K562 (cell line): ENCODE measurements around the gene CBFA2T2. TPM values are rescaled to one million over a fixed set of nuclear protein-coding genes. Genes with fewer than 3 reads are reported as not detected.

Source experiments
- ASH1L ChIP-seq: fragments of 450-650 bp; IDR thresholded peaks from 2 replicates; pipeline ENCODE4 v1.6.1; 2018; ENCODE audit warnings: borderline replicate concordance, mild to moderate bottlenecking, low read depth; ENCODE audit not compliant: partially characterized antibody
- CBFB ChIP-seq: sonication (generic); formaldehyde crosslinking; IDR thresholded peaks from 2 replicates; pipeline ENCODE4 v1.4.0; 2020; ENCODE audit warnings: mild to moderate bottlenecking, missing genetic modification reagents
- CHCHD3 ChIP-seq: fragments of 250-450 bp; sonication (Bioruptor Pico); IDR thresholded peaks from 2 replicates; pipeline ENCODE4 v2.1.2; 2022; ENCODE audit warnings: mild to moderate bottlenecking
- DACH1 ChIP-seq: fragments of 450-650 bp; IDR thresholded peaks from 2 replicates; pipeline ENCODE4 v1.6.1; 2018; ENCODE audit not compliant: partially characterized antibody
- EHMT2 ChIP-seq: fragments of 450-650 bp; IDR thresholded peaks from 2 replicates; pipeline ENCODE4 v1.6.1; 2018; ENCODE audit warnings: antibody characterized with exemption
- EP400 ChIP-seq: fragments of 450-650 bp; IDR thresholded peaks from 2 replicates; pipeline ENCODE4 v1.6.1; 2017; ENCODE audit warnings: antibody characterized with exemption, mild to moderate bottlenecking, moderate library complexity
- EWSR1 ChIP-seq: fragments of 450-650 bp; IDR thresholded peaks from 2 replicates; pipeline ENCODE4 v1.6.1; 2018; ENCODE audit warnings: borderline replicate concordance, mild to moderate bottlenecking, low read depth, moderate library complexity; ENCODE audit not compliant: partially characterized antibody
- FOXK2 ChIP-seq, 2 experiments: fragments of 450-650 bp; IDR thresholded peaks in 1 of 2; conservative IDR thresholded peaks in 1 of 2; 2 replicates each; pipeline ENCODE4 v1.6.1; 2016; ENCODE audit warnings: low read depth in 2 of 2, mild to moderate bottlenecking in 1 of 2
- JUNB ChIP-seq: fragments of 450-650 bp; formaldehyde crosslinking; conservative IDR thresholded peaks from 2 replicates; pipeline ENCODE4 v1.4.0; 2020; ENCODE audit warnings: mild to moderate bottlenecking
- MBD2 ChIP-seq: sonication (generic); IDR thresholded peaks from 2 replicates; pipeline ENCODE4 v1.6.1; 2016; ENCODE audit warnings: low read depth, borderline replicate concordance
- MYBL2 ChIP-seq, 2 experiments: fragments of 450-650 bp in 1 of 2; sonication (generic) in 1 of 2; formaldehyde crosslinking in 1 of 2; IDR thresholded peaks; 2 replicates each; pipeline versions ENCODE4 v1.6.1 to v1.8.1; 2017 to 2022; ENCODE audit warnings: borderline replicate concordance in 1 of 2, inconsistent platforms in 1 of 2, low read depth in 1 of 2, mild to moderate bottlenecking in 1 of 2, missing genetic modification reagents in 1 of 2, moderate library complexity in 1 of 2
- NBN ChIP-seq: fragments of 450-650 bp; IDR thresholded peaks from 2 replicates; pipeline ENCODE4 v1.6.1; 2016; ENCODE audit warnings: low read depth, mild to moderate bottlenecking
- POU5F1 ChIP-seq: fragments of 150-350 bp; IDR thresholded peaks from 2 replicates; pipeline ENCODE4 v1.6.1; 2014; ENCODE audit warnings: borderline replicate concordance, low read length, low read depth, mild to moderate bottlenecking; ENCODE audit not compliant: partially characterized antibody
- RHOXF2B ChIP-seq: fragments of 250-450 bp; sonication (Bioruptor Pico); conservative IDR thresholded peaks from 2 replicates; pipeline ENCODE4 v1.5.1; 2021
- RNF2 ChIP-seq: sonication (generic); IDR thresholded peaks from 2 replicates; pipeline ENCODE4 v1.6.1; 2016
- TEAD1 ChIP-seq, 2 experiments: fragments of 450-650 bp in 1 of 2; sonication (generic) in 1 of 2; formaldehyde crosslinking; IDR thresholded peaks; 2 replicates each; pipeline versions ENCODE4 v1.4.0 to v1.8.0; 2020 to 2022; ENCODE audit warnings: mild to moderate bottlenecking in 2 of 2, missing genetic modification reagents in 1 of 2
- XRCC3 ChIP-seq: fragments of 450-650 bp; IDR thresholded peaks from 2 replicates; pipeline ENCODE4 v1.6.1; 2017; ENCODE audit warnings: mild to moderate bottlenecking, moderate library complexity
- ZNF133 ChIP-seq: fragments of 250-450 bp; sonication (Bioruptor Pico); IDR thresholded peaks from 2 replicates; pipeline ENCODE4 v1.4.0; 2020; ENCODE audit warnings: mild to moderate bottlenecking
- ZNF140 ChIP-seq: fragments of 250-450 bp; sonication (Bioruptor Pico); IDR thresholded peaks from 2 replicates; pipeline ENCODE4 v1.8.0; 2021; ENCODE audit warnings: moderate library complexity, mild to moderate bottlenecking, inconsistent platforms
- polyA plus RNA-seq, 8 experiments: library from polyadenylated mRNA; depleted of rRNA in 4 of 8; stranded (reverse) in 5 of 8; unstranded in 3 of 8; fragments of >200 nt; fragmentation: Nextera tagmentation in 2 of 8; fragmentation: Illumina TruSeq in 1 of 8; extraction: Ambion mirVana in 2 of 8; extraction: Trizol in 1 of 8; gene quantifications; 2 replicates each; pipeline versions ENCODE4 v1.2.1 to v1.2.3, GENCODE V29; 2011 to 2014; ENCODE audit warnings: inconsistent platforms in 1 of 8, missing spikeins in 1 of 8
- total RNA-seq, 7 experiments: library from RNA; depleted of rRNA in 6 of 7; stranded (reverse); fragments of >200 nt in 6 of 7; fragmentation: Illumina TruSeq in 2 of 7; extraction: Trizol in 2 of 7; gene quantifications; 2 replicates each; pipeline versions ENCODE4 v1.2.1 to v1.2.3, GENCODE V29; 2011 to 2021; ENCODE audit warnings: low replicate concordance in 1 of 7
- TF ChIP-seq, protein P1 (sequence below), 3 experiments: fragments of 200-800 bp in 1 of 3; sonication (Bioruptor generic) in 1 of 3; sonication (generic) in 1 of 3; formaldehyde crosslinking in 1 of 3; IDR thresholded peaks; 2 replicates each; pipeline versions ENCODE4 v1.6.1 to v1.8.0; 2016 to 2022; ENCODE audit warnings: mild to moderate bottlenecking in 2 of 3, missing compliant biosample characterization in 2 of 3, missing genetic modification characterization in 2 of 3, missing genetic modification reagents in 1 of 3
- TF ChIP-seq, protein P2 (sequence below): sonication (generic); formaldehyde crosslinking; IDR thresholded peaks from 2 replicates; pipeline ENCODE4 v1.8.0; 2022; ENCODE audit warnings: mild to moderate bottlenecking, missing genetic modification reagents, borderline replicate concordance
- TF ChIP-seq, protein P3 (sequence below): fragments of 250-450 bp; sonication (Bioruptor Pico); IDR thresholded peaks from 2 replicates; pipeline ENCODE4 v1.8.0; 2022; ENCODE audit warnings: inconsistent platforms
- TF ChIP-seq, protein P4 (sequence below): fragments of 250-450 bp; sonication (Bioruptor Pico); IDR thresholded peaks from 2 replicates; pipeline ENCODE4 v1.4.0; 2020; ENCODE audit warnings: borderline replicate concordance

CBFA2T2 gene
- total and polyA plus RNA-seq, 9 of the 15 experiments (the other 6 are each of a cell fraction or from before 2014, with no cell fraction given): 0.27 to 9.6 (median 5.8) TPM

DNA sequence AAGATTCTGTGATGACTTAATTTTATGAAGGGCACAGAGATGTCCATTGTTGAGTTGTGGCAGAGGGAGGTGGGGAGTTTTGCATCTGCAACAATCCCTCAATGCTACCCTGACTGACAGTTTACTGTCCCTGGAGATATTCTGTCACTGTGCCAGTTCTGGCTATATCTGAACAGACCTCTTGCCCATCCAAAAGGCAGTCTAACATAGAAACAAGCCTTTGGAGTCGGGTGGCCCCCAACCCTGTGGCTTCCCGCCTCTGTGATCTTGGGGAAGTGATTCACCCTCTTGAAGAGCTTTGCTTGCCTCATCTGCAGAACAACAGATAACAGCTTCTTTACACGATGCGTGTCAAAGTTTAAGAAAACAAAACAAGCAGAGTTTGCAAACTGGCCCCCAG lies 200.1 kb downstream of the CBFA2T2 start (continued):
- TF ChIP-seq EP400: peak; percentile 38; the same call in 1 of the 2 replicates
- TF ChIP-seq JUNB (CRISPR knock-in tag): no peak
- peak; percentile 87 for TF ChIP-seq RNF2
- TF ChIP-seq, protein P1, sequence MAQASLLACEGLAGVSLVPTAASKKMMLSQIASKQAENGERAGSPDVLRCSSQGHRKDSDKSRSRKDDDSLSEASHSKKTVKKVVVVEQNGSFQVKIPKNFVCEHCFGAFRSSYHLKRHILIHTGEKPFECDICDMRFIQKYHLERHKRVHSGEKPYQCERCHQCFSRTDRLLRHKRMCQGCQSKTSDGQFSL (CRISPR knock-in tag; IDR thresholded peaks at IDR 0.05): no peak
- TF ChIP-seq, protein P1 (tag; IDR thresholded peaks at IDR 0.05): no peak
- no peak for TF ChIP-seq CHCHD3
- 0 out of 2 replicates have a peak, but pooled peaks have one; percentile 29 for TF ChIP-seq MBD2
- TF ChIP-seq, protein P2, sequence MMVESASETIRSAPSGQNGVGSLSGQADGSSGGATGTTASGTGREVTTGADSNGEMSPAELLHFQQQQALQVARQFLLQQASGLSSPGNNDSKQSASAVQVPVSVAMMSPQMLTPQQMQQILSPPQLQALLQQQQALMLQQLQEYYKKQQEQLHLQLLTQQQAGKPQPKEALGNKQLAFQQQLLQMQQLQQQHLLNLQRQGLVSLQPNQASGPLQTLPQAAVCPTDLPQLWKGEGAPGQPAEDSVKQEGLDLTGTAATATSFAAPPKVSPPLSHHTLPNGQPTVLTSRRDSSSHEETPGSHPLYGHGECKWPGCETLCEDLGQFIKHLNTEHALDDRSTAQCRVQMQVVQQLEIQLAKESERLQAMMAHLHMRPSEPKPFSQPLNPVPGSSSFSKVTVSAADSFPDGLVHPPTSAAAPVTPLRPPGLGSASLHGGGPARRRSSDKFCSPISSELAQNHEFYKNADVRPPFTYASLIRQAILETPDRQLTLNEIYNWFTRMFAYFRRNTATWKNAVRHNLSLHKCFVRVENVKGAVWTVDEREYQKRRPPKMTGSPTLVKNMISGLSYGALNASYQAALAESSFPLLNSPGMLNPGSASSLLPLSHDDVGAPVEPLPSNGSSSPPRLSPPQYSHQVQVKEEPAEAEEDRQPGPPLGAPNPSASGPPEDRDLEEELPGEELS (CRISPR knock-in tag): no peak
- no peak for TF ChIP-seq RHOXF2B
- TF ChIP-seq MYBL2 (IDR thresholded peaks at IDR 0.05; ENCODE audit: low read depth): no peak
- TF ChIP-seq MYBL2 (CRISPR knock-in tag; IDR thresholded peaks at IDR 0.05; ENCODE audit: borderline replicate concordance): no peak
- no peak for TF ChIP-seq ASH1L
- TF ChIP-seq POU5F1: no peak
- TF ChIP-seq ZNF140 (CRISPR knock-in tag): no peak
- TF ChIP-seq ZNF133 (CRISPR knock-in tag): no peak
- TF ChIP-seq NBN: peak; percentile 33; the same call in 1 of the 2 replicates
- TF ChIP-seq, protein P3, sequence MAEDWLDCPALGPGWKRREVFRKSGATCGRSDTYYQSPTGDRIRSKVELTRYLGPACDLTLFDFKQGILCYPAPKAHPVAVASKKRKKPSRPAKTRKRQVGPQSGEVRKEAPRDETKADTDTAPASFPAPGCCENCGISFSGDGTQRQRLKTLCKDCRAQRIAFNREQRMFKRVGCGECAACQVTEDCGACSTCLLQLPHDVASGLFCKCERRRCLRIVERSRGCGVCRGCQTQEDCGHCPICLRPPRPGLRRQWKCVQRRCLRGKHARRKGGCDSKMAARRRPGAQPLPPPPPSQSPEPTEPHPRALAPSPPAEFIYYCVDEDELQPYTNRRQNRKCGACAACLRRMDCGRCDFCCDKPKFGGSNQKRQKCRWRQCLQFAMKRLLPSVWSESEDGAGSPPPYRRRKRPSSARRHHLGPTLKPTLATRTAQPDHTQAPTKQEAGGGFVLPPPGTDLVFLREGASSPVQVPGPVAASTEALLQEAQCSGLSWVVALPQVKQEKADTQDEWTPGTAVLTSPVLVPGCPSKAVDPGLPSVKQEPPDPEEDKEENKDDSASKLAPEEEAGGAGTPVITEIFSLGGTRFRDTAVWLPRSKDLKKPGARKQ (CRISPR knock-in tag): no peak
- TF ChIP-seq FOXK2 (conservative IDR thresholded peaks at IDR 0.05 in 1 of 2, IDR thresholded peaks at IDR 0.05 in 1 of 2; ENCODE audit: low read depth in 2 of 2): peak; percentile 86 to 91; a peak in 3 of 4 replicates
- TF ChIP-seq, protein P4, sequence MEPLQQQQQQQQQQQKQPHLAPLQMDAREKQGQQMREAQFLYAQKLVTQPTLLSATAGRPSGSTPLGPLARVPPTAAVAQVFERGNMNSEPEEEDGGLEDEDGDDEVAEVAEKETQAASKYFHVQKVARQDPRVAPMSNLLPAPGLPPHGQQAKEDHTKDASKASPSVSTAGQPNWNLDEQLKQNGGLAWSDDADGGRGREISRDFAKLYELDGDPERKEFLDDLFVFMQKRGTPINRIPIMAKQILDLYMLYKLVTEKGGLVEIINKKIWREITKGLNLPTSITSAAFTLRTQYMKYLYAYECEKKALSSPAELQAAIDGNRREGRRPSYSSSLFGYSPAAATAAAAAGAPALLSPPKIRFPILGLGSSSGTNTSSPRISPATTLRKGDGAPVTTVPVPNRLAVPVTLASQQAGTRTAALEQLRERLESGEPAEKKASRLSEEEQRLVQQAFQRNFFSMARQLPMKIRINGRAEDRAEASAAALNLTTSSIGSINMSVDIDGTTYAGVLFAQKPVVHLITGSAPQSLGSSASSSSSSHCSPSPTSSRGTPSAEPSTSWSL (CRISPR knock-in tag): no peak
- no peak for TF ChIP-seq EWSR1
- no peak for TF ChIP-seq DACH1
- TF ChIP-seq CBFB (CRISPR knock-in tag): no peak
- no peak for TF ChIP-seq XRCC3
- no peak; the same call in 1 of the 2 replicates for TF ChIP-seq EHMT2
- peak; percentile 28 to 48; a peak in 1 of 4 replicates for TF ChIP-seq TEAD1 (CRISPR knock-in tag; IDR thresholded peaks at IDR 0.05)
